ENCODE results near the gene AP2A1. TPM values are rescaled to one million over a fixed set of nuclear protein-coding genes. Genes with fewer than 3 reads are reported as not detected.

Gene AP2A1
- total and polyA plus RNA-seq, 2 of the 13 experiments (the other 11 are each of a cell fraction or from before 2014, with no cell fraction given): 22.7 to 39.7 TPM

- no peak for TF ChIP-seq DMTF1 (CRISPR knock-in tag; IDR thresholded peaks at IDR 0.05)
- no peak for TF ChIP-seq NR1H2 (CRISPR knock-in tag; IDR thresholded peaks at IDR 0.05; ENCODE audit: borderline replicate concordance, low read depth)
- TF ChIP-seq ZNF501 (CRISPR knock-in tag; IDR thresholded peaks at IDR 0.05): peak; percentile 70; the same call in 1 of the 2 replicates
- no peak for TF ChIP-seq NONO (IDR thresholded peaks at IDR 0.05)
- TF ChIP-seq NONO (CRISPR knock-in tag; conservative IDR thresholded peaks at IDR 0.05): 0 out of 2 replicates have a peak, but pooled peaks have one; percentile 26
- peak; percentile 70 for TF ChIP-seq PHF20 (CRISPR knock-in tag; IDR thresholded peaks at IDR 0.05)
- peak; percentile 80 for TF ChIP-seq ZNF777 (CRISPR knock-in tag; IDR thresholded peaks at IDR 0.05)
- 0 out of 2 replicates have a peak, but pooled peaks have one; percentile 13 for TF ChIP-seq ATF7-NPFF (CRISPR knock-in tag; IDR thresholded peaks at IDR 0.05; ENCODE audit: low read depth)
- TF ChIP-seq ZNF276 (CRISPR knock-in tag; IDR thresholded peaks at IDR 0.05; ENCODE audit: low read depth): 0 out of 2 replicates have a peak, but pooled peaks have one; percentile 13
- peak; percentile 39; the same call in 1 of the 2 replicates for TF ChIP-seq ZNF558 (CRISPR knock-in tag; IDR thresholded peaks at IDR 0.05; ENCODE audit: borderline replicate concordance)
- TF ChIP-seq ATF3 (CRISPR knock-in tag; IDR thresholded peaks at IDR 0.05): peak; percentile 7; the same call in 1 of the 2 replicates
- TF ChIP-seq, protein P1, sequence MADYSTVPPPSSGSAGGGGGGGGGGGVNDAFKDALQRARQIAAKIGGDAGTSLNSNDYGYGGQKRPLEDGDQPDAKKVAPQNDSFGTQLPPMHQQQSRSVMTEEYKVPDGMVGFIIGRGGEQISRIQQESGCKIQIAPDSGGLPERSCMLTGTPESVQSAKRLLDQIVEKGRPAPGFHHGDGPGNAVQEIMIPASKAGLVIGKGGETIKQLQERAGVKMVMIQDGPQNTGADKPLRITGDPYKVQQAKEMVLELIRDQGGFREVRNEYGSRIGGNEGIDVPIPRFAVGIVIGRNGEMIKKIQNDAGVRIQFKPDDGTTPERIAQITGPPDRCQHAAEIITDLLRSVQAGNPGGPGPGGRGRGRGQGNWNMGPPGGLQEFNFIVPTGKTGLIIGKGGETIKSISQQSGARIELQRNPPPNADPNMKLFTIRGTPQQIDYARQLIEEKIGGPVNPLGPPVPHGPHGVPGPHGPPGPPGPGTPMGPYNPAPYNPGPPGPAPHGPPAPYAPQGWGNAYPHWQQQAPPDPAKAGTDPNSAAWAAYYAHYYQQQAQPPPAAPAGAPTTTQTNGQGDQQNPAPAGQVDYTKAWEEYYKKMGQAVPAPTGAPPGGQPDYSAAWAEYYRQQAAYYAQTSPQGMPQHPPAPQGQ (CRISPR knock-in tag; IDR thresholded peaks at IDR 0.05; ENCODE audit: borderline replicate concordance): 0 out of 2 replicates have a peak, but pooled peaks have one; percentile 66
- peak; percentile 95 for TF ChIP-seq ZHX2 (IDR thresholded peaks at IDR 0.05; ENCODE audit: low read depth)
- TF ChIP-seq ZHX2 (CRISPR knock-in tag; IDR thresholded peaks at IDR 0.05; ENCODE audit: borderline replicate concordance): no peak
- TF ChIP-seq ZNF605 (CRISPR knock-in tag; IDR thresholded peaks at IDR 0.05): peak; percentile 66
- TF ChIP-seq GABPB1 (CRISPR knock-in tag; IDR thresholded peaks at IDR 0.05): peak; percentile 82
These were observed 51.3 kb downstream of the AP2A1 start, which contains the start of gene MED25 (continued) for GRCh38 chr19:49817964-49818648.
